ENCODE data around the gene NRIP3. TPM values are rescaled to one million over a fixed set of nuclear protein-coding genes. Genes with fewer than 3 reads are reported as not detected.

The NRIP3 gene
- total and polyA plus RNA-seq, 2 of the 13 experiments (the other 11 are each of a cell fraction or from before 2014, with no cell fraction given): 0.04 to 0.07 TPM

DNA sequence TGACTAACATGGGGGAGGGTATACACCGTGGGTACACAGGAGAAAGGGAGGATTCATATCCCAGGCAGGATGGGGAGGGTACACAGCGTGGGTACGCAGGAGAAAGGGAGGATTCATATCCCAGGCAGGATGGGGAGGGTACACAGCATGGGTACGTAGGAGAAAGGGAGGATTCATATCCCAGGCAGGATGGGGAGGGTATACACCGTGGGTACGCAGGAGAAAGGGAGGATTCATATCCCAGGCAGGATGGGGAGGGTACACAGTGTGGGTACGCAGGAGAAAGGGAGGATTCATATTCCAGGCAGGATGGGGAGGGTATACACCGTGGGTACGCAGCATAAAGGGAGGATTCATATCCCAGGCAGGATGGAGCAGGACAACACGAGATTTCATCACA lies 36.6 kb upstream of the NRIP3 start:
- ChIA-PET POLR2A (no interaction called here), CTCF (ENCODE audit: low intra/inter-chr PET ratio, low total read pairs) (no interaction called here)
- FAIRE-seq: no peak
- no peak for DNase-seq (ENCODE audit: low spot score)
- Histone ChIP-seq H3K4me2 (ENCODE audit: low read depth, low read length) (no peak overlapping the region), H3K27ac (ENCODE audit: extremely low read length, insufficient read depth, low read length) (no peak overlapping the region), H2AFZ (ENCODE audit: low read length) (no peak overlapping the region), H3K9me3 (ENCODE audit: low read length) (no peaks in the 10 kb centered on the region), H3K27me3 (ENCODE audit: control insufficient read depth in 1 of 2, insufficient read depth in 2 of 2, low read length in 2 of 2) (peaks cover 4 to 34% of the 10 kb centered on the region in 2 experiments; a peak in 4 of 5 replicates), H3K36me3 (replicated peaks in 1 of 2; ENCODE audit: control insufficient read depth in 1 of 2, insufficient read depth in 2 of 2, low read length in 2 of 2) (no peaks in the 10 kb centered on the region), H3K4me3 (replicated peaks in 1 of 3; ENCODE audit: insufficient read depth in 1 of 3, low read depth in 2 of 3, low read length in 3 of 3) (no peak overlapping the region), H4K20me1 (ENCODE audit: insufficient read depth, low read length) (no peaks in the 10 kb centered on the region), H3K4me1 (ENCODE audit: insufficient read depth, low read length) (no peaks in the 10 kb centered on the region), H3K9ac (ENCODE audit: insufficient read depth, low read depth, low read length) (no peak overlapping the region), H3K79me2 (ENCODE audit: insufficient read depth, low read length) (no peaks in the 10 kb centered on the region)
- intact Hi-C loops (cut with micrococcal nuclease; ENCODE audit: unreplicated experiment) (no loop called here), in situ Hi-C loops (cut with HindIII; ENCODE audit: extremely low pct_ligation_motif_present, low pct_unique_long_range_greater_than_20kb) (no loop called here)
- no peak for TF ChIP-seq U2AF2 (IDR thresholded peaks at IDR 0.05; ENCODE audit: low read depth, low read length)
- TF ChIP-seq, protein P1, sequence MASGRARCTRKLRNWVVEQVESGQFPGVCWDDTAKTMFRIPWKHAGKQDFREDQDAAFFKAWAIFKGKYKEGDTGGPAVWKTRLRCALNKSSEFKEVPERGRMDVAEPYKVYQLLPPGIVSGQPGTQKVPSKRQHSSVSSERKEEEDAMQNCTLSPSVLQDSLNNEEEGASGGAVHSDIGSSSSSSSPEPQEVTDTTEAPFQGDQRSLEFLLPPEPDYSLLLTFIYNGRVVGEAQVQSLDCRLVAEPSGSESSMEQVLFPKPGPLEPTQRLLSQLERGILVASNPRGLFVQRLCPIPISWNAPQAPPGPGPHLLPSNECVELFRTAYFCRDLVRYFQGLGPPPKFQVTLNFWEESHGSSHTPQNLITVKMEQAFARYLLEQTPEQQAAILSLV (CRISPR knock-in tag; IDR thresholded peaks at IDR 0.05; ENCODE audit: borderline replicate concordance): no peak
- TF ChIP-seq, protein P2, sequence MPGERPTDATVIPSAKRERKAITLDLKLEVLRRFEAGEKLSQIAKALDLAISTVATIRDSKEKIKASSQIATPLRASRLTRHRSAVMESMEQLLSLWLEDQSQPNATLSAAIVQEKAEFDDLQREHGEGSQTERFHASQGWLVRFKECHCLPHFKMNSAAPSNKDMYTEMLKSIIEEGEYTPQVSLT (CRISPR knock-in tag; IDR thresholded peaks at IDR 0.05; ENCODE audit: borderline replicate concordance, low read depth): no peak
- no peak for TF ChIP-seq YEATS4 (CRISPR knock-in tag; IDR thresholded peaks at IDR 0.05; ENCODE audit: borderline replicate concordance)
- TF ChIP-seq ZBTB21 (CRISPR knock-in tag; IDR thresholded peaks at IDR 0.05): no peak
- no peak for TF ChIP-seq ZNF138 (CRISPR knock-in tag; IDR thresholded peaks at IDR 0.05; ENCODE audit: low read depth)
- no peak for TF ChIP-seq SAP130 (CRISPR knock-in tag; IDR thresholded peaks at IDR 0.05; ENCODE audit: low read depth)
- no peak for TF ChIP-seq POGZ (CRISPR knock-in tag; IDR thresholded peaks at IDR 0.05)
- no peak for TF ChIP-seq ZNF12 (CRISPR knock-in tag; IDR thresholded peaks at IDR 0.05)
- no peak for TF ChIP-seq PAF1 (CRISPR knock-in tag; IDR thresholded peaks at IDR 0.05)
- TF ChIP-seq, protein P3, sequence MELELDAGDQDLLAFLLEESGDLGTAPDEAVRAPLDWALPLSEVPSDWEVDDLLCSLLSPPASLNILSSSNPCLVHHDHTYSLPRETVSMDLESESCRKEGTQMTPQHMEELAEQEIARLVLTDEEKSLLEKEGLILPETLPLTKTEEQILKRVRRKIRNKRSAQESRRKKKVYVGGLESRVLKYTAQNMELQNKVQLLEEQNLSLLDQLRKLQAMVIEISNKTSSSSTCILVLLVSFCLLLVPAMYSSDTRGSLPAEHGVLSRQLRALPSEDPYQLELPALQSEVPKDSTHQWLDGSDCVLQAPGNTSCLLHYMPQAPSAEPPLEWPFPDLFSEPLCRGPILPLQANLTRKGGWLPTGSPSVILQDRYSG (CRISPR knock-in tag; IDR thresholded peaks at IDR 0.05): no peak
- no peak for TF ChIP-seq SP2 (CRISPR knock-in tag; IDR thresholded peaks at IDR 0.05)
- no peak for TF ChIP-seq ZNF101 (CRISPR knock-in tag; IDR thresholded peaks at IDR 0.05; ENCODE audit: borderline replicate concordance, low read depth)
- TF ChIP-seq, protein P4, sequence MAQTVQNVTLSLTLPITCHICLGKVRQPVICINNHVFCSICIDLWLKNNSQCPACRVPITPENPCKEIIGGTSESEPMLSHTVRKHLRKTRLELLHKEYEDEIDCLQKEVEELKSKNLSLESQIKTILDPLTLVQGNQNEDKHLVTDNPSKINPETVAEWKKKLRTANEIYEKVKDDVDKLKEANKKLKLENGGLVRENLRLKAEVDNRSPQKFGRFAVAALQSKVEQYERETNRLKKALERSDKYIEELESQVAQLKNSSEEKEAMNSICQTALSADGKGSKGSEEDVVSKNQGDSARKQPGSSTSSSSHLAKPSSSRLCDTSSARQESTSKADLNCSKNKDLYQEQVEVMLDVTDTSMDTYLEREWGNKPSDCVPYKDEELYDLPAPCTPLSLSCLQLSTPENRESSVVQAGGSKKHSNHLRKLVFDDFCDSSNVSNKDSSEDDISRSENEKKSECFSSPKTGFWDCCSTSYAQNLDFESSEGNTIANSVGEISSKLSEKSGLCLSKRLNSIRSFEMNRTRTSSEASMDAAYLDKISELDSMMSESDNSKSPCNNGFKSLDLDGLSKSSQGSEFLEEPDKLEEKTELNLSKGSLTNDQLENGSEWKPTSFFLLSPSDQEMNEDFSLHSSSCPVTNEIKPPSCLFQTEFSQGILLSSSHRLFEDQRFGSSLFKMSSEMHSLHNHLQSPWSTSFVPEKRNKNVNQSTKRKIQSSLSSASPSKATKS (CRISPR knock-in tag; IDR thresholded peaks at IDR 0.05): no peak
- TF ChIP-seq ZNF589 (CRISPR knock-in tag; conservative IDR thresholded peaks at IDR 0.05): no peak
- TF ChIP-seq, protein P5, sequence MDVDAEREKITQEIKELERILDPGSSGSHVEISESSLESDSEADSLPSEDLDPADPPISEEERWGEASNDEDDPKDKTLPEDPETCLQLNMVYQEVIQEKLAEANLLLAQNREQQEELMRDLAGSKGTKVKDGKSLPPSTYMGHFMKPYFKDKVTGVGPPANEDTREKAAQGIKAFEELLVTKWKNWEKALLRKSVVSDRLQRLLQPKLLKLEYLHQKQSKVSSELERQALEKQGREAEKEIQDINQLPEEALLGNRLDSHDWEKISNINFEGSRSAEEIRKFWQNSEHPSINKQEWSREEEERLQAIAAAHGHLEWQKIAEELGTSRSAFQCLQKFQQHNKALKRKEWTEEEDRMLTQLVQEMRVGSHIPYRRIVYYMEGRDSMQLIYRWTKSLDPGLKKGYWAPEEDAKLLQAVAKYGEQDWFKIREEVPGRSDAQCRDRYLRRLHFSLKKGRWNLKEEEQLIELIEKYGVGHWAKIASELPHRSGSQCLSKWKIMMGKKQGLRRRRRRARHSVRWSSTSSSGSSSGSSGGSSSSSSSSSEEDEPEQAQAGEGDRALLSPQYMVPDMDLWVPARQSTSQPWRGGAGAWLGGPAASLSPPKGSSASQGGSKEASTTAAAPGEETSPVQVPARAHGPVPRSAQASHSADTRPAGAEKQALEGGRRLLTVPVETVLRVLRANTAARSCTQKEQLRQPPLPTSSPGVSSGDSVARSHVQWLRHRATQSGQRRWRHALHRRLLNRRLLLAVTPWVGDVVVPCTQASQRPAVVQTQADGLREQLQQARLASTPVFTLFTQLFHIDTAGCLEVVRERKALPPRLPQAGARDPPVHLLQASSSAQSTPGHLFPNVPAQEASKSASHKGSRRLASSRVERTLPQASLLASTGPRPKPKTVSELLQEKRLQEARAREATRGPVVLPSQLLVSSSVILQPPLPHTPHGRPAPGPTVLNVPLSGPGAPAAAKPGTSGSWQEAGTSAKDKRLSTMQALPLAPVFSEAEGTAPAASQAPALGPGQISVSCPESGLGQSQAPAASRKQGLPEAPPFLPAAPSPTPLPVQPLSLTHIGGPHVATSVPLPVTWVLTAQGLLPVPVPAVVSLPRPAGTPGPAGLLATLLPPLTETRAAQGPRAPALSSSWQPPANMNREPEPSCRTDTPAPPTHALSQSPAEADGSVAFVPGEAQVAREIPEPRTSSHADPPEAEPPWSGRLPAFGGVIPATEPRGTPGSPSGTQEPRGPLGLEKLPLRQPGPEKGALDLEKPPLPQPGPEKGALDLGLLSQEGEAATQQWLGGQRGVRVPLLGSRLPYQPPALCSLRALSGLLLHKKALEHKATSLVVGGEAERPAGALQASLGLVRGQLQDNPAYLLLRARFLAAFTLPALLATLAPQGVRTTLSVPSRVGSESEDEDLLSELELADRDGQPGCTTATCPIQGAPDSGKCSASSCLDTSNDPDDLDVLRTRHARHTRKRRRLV (CRISPR knock-in tag; IDR thresholded peaks at IDR 0.05): no peak
- ATAC-seq: no peak
- no TSS peak for BruUV-seq (replicated peaks)
- 18% methylated on average over 10 of the region's 10 CpGs for WGBS (ENCODE audit: low lambda C conversion rate)
